ENCODE measurements around the gene TNFRSF8.

The TNFRSF8 gene

DNA sequence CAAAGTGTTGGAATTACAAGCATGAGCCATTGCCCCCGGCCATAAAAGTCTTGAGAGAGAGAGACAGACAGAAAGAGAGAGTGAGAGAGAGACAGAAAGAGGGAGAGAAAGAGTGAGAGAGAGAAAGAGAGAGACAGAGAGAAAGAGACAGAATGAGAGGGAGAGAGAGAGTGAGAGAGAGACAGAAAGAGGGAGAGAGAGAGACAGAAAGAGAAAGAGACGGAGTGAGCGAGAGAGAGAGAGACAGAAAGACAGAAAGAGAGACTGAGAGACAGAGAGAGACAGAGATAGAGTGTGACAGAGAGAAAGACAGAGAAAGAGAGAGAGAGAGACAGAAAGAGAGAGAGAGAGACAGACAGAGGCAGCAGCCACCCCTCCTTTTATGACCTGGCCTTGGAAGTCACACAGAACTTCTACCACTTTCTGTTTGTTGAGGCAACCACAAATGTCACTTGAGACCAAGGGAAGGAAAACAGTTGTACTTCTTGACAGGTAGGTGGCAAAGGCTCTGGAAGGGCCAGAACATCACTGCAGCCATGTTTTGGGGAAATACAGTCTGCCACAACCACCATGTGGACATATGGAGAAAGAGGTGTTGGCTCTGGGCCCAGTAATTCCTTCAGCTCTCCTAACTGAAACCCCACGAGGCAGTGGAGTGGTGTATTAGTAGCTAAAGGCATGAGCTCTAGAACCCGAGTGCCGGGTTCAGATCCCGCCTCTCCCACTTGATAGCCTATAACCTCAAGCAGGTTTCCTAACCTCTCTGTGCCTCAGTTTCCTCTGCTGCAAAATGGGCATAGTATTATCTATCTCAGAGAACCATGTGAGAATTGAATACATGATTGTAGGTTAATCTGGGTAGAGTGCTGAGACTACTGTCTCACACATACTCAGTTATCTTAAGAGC is 50.6 kb downstream of the TNFRSF8 start:
- no peak for DNase-seq

GRCh38 chr1:12114340-12114683 is 51.2 kb downstream of the TNFRSF8 start:
- no peak for DNase-seq

DNA sequence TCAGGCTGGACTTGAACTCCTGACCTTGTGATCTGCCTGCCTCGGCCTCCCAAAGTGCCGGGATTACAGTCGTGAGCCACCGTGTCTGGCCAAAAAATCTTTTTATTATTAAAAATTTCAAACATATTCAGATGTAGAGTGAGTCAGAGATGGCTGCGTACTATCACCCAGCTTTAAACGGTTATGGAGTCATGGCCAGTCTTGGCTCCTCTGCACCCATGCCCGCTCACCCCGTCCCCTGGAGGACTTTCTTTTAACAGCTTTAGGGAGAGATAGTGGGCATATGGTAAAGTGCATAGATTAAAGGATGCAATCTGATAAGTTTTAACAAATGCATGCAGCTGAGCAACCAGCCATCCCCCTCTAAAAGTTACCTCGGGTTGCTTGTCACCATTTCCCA is 51.8 kb downstream of the TNFRSF8 start:
- no peak for DNase-seq

DNA sequence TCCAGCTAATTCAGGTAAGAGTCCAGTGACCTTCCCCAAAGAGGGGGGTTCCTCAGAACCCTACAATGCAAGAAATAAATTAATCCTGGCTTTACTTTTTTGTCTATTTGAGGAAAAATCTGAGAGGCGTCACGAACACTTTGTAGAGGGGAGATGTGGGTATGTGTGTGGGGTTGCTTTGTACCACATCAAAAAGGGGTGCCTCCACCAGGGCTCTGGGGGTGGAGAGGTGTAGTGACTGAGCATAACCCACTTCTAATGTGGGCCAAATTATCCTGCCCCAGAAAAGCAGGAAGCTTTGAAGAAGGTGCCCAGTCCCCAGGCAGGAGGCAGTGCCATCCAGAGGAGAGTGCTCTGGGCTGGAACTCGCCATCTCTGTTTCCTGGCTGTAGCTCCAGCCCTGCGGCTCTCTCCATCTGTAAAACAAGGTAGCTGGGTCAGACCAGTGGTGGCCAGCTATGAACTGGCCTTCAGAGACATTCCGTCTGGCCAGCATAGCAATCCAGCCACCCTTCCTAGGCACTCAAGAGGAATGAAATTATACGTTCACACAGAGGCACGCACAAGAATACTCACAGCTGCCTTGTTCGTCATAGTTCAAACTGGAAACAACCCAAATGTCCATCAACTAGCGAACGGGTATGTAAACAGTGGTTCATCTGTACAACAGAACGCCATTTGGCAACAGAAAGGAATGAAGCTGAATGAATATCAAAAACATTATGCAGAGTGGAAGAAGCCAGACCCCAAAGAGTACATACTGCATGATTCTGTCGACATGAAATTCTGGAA is 58.3 kb downstream of the TNFRSF8 start:
- no peak for DNase-seq

GRCh38 chr1:12123172-12123571 is 60.1 kb downstream of the TNFRSF8 start:
- no peak for DNase-seq

GRCh38 chr1:12124693-12125421 is 61.8 kb downstream of the TNFRSF8 start:
- peak in 44 of 51 donors; percentile 13 to 75 (median 51) for DNase-seq

DNA sequence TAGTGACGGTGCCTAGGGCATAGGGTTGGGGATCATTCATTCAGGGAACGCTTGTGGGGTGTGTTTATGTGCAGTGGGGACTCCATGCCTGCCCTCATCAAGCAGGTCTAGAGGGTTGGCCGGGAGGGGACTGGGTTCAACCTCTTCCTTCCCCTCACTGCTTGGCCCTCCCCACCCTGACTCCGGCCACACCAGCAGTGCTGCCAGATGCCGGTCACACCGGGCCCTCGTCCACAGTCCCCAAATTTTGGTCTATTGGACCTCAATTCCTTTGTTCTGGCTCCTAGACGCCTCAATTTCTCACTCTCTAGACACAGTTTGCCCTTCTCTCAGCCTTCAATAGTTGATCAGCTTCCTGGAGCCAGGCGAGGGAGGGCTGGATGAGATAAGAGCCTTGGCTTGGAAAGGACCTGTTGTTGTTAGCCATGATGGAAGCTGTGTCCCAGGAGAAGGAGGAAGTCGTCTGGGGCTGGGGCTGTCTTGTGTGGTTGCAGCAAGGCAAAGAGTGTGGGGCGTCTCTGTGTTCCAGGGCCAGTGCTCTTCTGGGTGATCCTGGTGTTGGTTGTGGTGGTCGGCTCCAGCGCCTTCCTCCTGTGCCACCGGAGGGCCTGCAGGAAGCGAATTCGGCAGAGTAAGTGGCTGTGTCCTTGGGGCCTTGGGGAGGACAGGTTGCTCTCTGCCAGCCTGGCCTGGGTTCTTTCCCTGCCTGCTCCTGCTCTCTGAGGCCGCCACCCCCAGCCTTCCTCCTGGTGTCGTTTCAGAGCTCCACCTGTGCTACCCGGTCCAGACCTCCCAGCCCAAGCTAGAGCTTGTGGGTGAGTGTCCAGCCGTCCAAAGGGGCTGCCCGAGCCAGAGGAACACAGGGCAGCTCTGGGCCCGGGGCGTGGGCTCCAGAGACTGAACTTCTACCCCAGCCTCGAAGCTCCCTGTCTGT is 62.6 kb downstream of the TNFRSF8 start:
- no peak for DNase-seq

DNA sequence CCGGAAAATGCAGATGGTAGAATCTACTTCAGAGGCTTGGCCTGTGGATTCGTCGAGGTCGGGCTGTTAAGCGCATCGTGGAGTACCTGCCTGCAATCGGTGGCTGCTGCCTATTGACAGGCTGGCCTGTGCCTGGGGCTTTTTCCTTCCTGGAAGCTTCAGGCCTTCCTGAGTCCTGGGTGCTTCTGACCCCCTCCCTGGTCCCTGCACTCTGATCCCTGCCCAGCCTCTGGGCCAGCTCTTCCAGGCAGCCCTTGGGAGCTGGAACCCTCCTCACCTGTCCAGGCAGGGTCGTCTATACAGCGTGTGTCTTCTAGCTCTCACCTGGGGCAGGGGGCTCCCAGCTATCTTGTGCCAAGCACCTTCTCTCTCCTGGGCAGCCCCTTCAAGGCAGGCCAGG is 63.7 kb downstream of the TNFRSF8 start:
- no peak for DNase-seq

GRCh38 chr1:12127206-12127810 is 64.2 kb downstream of the TNFRSF8 start:
- no peak for DNase-seq

DNA sequence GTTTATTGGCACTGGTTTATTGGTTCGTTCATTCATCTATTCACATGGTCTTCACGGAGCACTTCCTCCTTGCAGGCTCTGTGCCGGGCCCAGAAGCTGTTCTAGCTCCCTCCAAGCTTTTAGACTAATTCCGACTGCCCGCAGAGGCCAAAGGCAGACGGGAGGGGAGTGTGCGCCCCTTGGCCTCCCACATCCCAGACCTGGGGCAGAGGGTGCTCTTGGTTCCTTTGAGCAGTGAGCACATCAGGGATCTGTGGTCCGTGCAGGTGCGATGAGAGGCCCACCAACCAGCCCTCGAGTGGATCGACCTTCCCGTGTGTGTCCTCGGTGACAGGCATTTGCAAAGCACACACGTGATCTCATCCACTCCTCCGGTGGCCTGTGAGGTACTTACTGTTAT is 65.0 kb downstream of the TNFRSF8 start:
- no peak for DNase-seq

- DNase-seq: no peak
These were observed 66.5 kb downstream of the TNFRSF8 start for GRCh38 chr1:12129624-12130023.

GRCh38 chr1:12130466-12131130 is 67.5 kb downstream of the TNFRSF8 start:
- DNase-seq: no peak

DNA sequence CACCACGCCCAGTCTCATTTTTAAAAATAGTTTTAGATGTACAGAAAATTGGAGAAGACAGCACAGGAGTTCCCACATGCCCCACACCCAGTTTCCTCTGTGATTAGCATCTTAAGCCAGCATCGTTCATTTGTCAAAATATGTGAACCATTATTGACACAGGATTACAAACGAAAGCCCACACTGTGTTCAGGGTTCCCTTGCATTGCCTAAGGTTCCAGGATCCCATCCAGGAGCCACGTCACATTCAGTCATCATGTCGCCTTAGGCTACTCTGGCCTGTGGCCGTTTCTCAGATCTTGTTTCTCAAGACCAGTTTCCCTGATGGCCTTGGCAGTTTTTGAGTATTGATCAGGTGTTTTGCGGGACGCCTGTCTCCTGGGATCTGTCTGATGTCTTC is 69.0 kb downstream of the TNFRSF8 start:
- no peak for DNase-seq

DNA sequence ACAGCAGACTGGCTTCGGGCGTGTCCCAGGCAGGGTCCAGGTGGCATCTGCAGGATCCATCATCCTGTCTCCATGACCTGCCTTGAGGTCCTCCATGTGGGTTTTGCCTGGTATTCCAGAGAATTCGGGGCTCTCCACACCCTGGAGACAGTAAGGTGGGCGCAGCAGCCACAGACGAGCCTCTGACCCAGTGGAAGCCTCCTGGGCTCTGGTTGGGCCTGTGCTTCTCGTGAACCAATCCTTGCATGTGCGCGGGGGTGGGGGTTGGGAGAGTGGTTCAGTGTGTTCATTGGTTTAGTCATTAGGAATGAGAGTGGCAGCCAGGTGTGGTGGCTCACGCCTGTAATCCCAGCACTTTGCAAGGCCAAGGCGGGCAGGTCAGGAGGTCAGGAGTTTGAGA is 71.6 kb downstream of the TNFRSF8 start:
- no peak for DNase-seq

GRCh38 chr1:12135612-12136011 is 72.5 kb downstream of the TNFRSF8 start:
- DNase-seq: peak in 1 of 51 donors; percentile 17

DNA sequence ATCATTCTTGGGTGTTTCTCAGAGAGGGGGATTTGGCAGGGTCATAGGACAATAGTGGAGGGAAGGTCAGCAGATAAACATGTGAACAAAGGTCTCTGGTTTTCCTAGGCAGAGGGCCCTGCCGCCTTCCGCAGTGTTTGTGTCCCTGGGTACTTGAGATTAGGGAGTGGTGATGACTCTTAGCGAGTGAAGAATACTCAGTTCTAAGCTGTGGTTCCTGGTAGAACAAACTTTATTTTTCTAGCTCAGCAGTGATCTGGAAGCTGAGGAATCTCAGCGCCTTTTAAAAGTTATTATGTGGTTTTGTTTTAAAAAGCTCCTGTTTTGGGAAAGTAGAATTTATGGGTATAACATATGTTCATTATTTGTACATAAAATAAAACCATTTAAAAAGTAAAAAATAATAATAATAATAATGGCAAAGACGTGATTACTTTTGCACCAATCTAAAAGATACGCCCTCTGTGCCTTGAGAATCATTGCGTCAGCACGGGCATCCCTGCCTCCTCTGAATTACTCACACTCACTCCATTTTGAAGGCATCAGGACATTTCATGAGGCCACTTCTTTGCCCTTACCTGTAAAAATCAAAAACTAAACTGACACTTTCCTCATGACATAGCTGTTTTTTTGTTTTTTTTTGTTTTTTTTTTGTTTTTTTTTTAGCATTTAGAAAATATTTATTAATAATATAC is 74.0 kb downstream of the TNFRSF8 start:
- DNase-seq: no peak

DNA sequence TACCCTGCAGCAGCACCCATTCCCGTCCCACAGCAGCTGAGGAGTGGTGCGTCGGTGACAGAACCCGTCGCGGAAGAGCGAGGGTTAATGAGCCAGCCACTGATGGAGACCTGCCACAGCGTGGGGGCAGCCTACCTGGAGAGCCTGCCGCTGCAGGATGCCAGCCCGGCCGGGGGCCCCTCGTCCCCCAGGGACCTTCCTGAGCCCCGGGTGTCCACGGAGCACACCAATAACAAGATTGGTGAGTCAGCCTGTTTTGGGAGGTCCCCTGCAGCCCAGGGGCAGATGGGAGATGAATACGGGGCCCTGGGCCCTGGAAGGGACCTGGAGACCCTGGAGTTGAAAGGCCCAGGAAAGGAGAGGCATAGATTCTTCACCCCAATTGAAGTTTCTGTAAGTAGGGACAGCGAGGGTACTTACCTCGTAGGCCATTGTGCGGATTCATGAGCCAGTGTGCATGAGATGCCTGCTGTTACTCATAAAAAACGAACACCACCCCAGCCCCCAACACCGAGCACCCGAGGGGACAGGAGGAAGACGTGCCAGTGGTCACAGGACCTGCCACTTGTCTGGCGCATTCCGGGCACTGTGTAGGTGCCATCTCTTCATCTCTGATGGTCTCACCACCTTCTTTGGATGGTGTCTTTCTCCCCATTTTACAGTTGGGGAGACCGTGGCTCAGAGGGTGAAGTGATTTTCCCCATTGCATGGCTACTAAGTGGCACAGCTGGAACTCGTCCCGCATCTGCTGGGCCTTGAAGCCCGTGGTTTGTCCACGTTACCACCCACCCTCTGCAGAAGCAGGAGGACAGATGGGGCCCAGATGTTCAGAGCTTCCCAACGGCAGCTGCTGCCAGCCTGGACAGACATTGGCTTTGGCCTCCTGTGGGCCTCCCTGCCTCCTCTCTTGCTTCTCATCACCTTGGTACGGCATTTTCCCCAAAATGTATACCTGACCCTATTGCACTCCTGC is 75.4 kb downstream of the TNFRSF8 start:
- no peak for DNase-seq

GRCh38 chr1:12140016-12140415 is 76.9 kb downstream of the TNFRSF8 start:
- no peak for DNase-seq
